Hepatocyte (in vitro differentiated cells): ENCODE results near the gene IGFBPL1. TPM values are rescaled to one million over a fixed set of nuclear protein-coding genes. Genes with fewer than 3 reads are reported as not detected.
"Not testable (repeated sequence)": the region's sequence is repeated elsewhere in the genome, so short reads cannot be mapped to it uniquely, and the experiment has no call there.

ENCODE experiments used
- DNase-seq: peaks from one replicate; pipeline ENCODE4 v3.0.0-alpha.2; 2016; ENCODE audit warnings: low spot score
- H2AFZ ChIP-seq: fragments of 200-600 bp; sonication (generic); 2 replicates; pipeline ENCODE4 v1.6.0; 2016; ENCODE audit warnings: antibody characterized with exemption, mild to moderate bottlenecking
- H3K27ac ChIP-seq: fragments of 200-600 bp; sonication (generic); 2 replicates; pipeline ENCODE4 v1.5.1; 2016; ENCODE audit warnings: mild to moderate bottlenecking
- H3K27me3 ChIP-seq: fragments of 200-600 bp; sonication (generic); 2 replicates; pipeline ENCODE4 v1.6.1; 2016
- H3K36me3 ChIP-seq: fragments of 200-600 bp; sonication (generic); replicated peaks from 2 replicates; pipeline ENCODE4 v1.5.1; 2016; ENCODE audit warnings: low read depth; ENCODE audit not compliant: insufficient read depth
- H3K4me1 ChIP-seq: fragments of 200-600 bp; sonication (generic); 2 replicates; pipeline ENCODE4 v1.5.1; 2016; ENCODE audit warnings: mild to moderate bottlenecking, moderate library complexity; ENCODE audit not compliant: insufficient read depth
- H3K4me2 ChIP-seq: fragments of 200-600 bp; sonication (generic); 2 replicates; pipeline ENCODE4 v1.6.0; 2016
- H3K4me3 ChIP-seq: fragments of 200-600 bp; sonication (generic); 2 replicates; pipeline ENCODE4 v1.5.1; 2016; ENCODE audit warnings: mild to moderate bottlenecking
- H3K79me2 ChIP-seq: fragments of 200-600 bp; sonication (generic); 2 replicates; pipeline ENCODE4 v1.6.0; 2017; ENCODE audit warnings: mild to moderate bottlenecking
- H3K9me2 ChIP-seq: fragments of 200-600 bp; sonication (generic); replicated peaks from 2 replicates; pipeline ENCODE4 v1.6.0; 2017; ENCODE audit warnings: mild to moderate bottlenecking; ENCODE audit not compliant: insufficient read depth
- H3K9me3 ChIP-seq: fragments of 200-600 bp; sonication (generic); 2 replicates; pipeline ENCODE4 v1.5.1; 2016; ENCODE audit warnings: low read depth, mild to moderate bottlenecking
- H4K20me1 ChIP-seq: fragments of 200-600 bp; sonication (generic); 2 replicates; pipeline ENCODE4 v1.6.0; 2016; ENCODE audit warnings: mild to moderate bottlenecking; ENCODE audit not compliant: insufficient read depth, poor library complexity, severe bottlenecking
- EZH2 ChIP-seq: fragments of 200-600 bp; sonication (generic); IDR thresholded peaks from 2 replicates; pipeline ENCODE4 v1.6.1; 2016; ENCODE audit warnings: antibody characterized with exemption, mild to moderate bottlenecking, borderline replicate concordance
- EZH2phosphoT487 ChIP-seq: fragments of 200-600 bp; sonication (generic); IDR thresholded peaks from one replicate; pipeline ENCODE4 v1.6.1; 2018; ENCODE audit warnings: antibody characterized with exemption, mild to moderate bottlenecking, low read depth, moderate library complexity; ENCODE audit not compliant: unreplicated experiment, severe bottlenecking
- WGBS: methylation state at CpG from one replicate; pipeline ENCODE4 v1.1.6; 2016; ENCODE audit warnings: low lambda C conversion rate; ENCODE audit errors: missing lambda C conversion rate; 5-methylcytosine and 5-hydroxymethylcytosine counted together
- polyA plus RNA-seq: library from polyadenylated mRNA; unstranded; fragments of >200 nt; fragmentation: Nextera tagmentation; extraction: Ambion mirVana; gene quantifications from 2 replicates; pipeline ENCODE4 v1.2.1, GENCODE V29; 2016
- total RNA-seq: library from RNA; depleted of rRNA; stranded (reverse); fragments of >200 nt; gene quantifications from 2 replicates; pipeline ENCODE4 v1.2.3, GENCODE V29; 2014
- TF ChIP-seq, protein P1 (sequence below): fragments of 200-600 bp; sonication (generic); IDR thresholded peaks from 2 replicates; pipeline ENCODE4 v1.5.1; 2016; ENCODE audit warnings: antibody characterized with exemption, mild to moderate bottlenecking; ENCODE audit not compliant: poor library complexity

The IGFBPL1 gene
- total and polyA plus RNA-seq, 2 experiments from 2014 or later: 2.5 to 9.8 TPM

DNA sequence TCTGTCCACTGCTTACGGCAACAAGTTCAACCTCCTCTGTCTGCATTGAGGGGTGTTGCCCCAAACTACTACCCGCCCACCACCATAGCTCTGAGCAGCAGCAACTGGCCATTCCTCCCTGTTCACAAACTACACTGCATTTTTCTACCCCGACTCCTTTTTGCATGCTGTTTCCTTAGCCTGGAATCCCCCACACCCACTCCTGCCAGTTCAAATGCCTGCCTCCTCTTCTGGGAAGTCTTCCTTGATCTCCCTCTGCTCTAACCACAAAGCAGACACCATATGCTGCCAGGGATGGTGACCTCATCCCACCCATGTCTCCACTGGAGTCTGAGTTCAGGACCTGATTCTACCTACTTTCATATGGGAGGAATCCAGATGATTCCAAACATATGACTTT lies 18.5 kb downstream of the IGFBPL1 start:
- Histone ChIP-seq H3K4me1 (no peaks in the 10 kb centered on the region), H4K20me1 (no peaks in the 10 kb centered on the region), H2AFZ (no peak overlapping the region), H3K79me2 (no peaks in the 10 kb centered on the region), H3K9me2 (no peaks in the 10 kb centered on the region), H3K9me3 (no peaks in the 10 kb centered on the region), H3K4me3 (no peak overlapping the region), H3K36me3 (no peaks in the 10 kb centered on the region), H3K27me3 (peaks cover 24% of the 10 kb centered on the region), H3K4me2 (no peak overlapping the region), H3K27ac (no peak overlapping the region)
- TF ChIP-seq EZH2phosphoT487 (no peak), EZH2 (no peak)
- TF ChIP-seq, protein P1, sequence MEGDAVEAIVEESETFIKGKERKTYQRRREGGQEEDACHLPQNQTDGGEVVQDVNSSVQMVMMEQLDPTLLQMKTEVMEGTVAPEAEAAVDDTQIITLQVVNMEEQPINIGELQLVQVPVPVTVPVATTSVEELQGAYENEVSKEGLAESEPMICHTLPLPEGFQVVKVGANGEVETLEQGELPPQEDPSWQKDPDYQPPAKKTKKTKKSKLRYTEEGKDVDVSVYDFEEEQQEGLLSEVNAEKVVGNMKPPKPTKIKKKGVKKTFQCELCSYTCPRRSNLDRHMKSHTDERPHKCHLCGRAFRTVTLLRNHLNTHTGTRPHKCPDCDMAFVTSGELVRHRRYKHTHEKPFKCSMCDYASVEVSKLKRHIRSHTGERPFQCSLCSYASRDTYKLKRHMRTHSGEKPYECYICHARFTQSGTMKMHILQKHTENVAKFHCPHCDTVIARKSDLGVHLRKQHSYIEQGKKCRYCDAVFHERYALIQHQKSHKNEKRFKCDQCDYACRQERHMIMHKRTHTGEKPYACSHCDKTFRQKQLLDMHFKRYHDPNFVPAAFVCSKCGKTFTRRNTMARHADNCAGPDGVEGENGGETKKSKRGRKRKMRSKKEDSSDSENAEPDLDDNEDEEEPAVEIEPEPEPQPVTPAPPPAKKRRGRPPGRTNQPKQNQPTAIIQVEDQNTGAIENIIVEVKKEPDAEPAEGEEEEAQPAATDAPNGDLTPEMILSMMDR: no peak
- DNase-seq: no peak
- WGBS: 61% methylated on average over 3 of the region's 3 CpGs

DNA sequence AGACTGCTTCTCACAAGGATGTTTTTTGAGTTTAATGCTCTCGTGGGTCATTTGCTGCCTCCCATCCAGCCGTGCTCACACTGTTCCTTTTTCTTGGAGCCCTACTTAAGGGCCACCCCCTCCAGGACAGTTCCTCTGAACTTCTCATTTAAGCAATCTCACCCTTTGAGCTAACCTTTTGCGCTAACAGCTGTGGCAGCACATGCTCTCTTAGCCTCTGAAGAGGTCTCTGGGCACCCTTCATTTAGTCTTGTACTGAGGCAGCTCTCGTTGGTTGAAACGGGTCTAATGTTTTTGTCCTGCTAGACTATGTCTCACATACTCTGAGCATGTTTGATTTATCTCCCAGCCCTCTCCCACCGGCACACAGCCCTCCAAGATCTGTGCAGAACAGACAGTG lies 19.9 kb downstream of the IGFBPL1 start:
- no peaks in the 10 kb centered on the region for H3K4me1 ChIP-seq
- H3K27me3 ChIP-seq: peaks cover 24% of the 10 kb centered on the region
- H2AFZ ChIP-seq: no peak overlapping the region
- TF ChIP-seq, protein P1: no peak
- TF ChIP-seq EZH2: no peak
- no peak for TF ChIP-seq EZH2phosphoT487
- no peak overlapping the region for H3K27ac ChIP-seq
- no peaks in the 10 kb centered on the region for H3K9me2 ChIP-seq
- H3K79me2 ChIP-seq: no peaks in the 10 kb centered on the region
- no peak overlapping the region for H3K4me2 ChIP-seq
- DNase-seq: no peak
- no peaks in the 10 kb centered on the region for H4K20me1 ChIP-seq
- 86% methylated on average over 6 of the region's 6 CpGs for WGBS
- H3K36me3 ChIP-seq: no peaks in the 10 kb centered on the region
- no peaks in the 10 kb centered on the region for H3K9me3 ChIP-seq
- no peak overlapping the region for H3K4me3 ChIP-seq

DNA sequence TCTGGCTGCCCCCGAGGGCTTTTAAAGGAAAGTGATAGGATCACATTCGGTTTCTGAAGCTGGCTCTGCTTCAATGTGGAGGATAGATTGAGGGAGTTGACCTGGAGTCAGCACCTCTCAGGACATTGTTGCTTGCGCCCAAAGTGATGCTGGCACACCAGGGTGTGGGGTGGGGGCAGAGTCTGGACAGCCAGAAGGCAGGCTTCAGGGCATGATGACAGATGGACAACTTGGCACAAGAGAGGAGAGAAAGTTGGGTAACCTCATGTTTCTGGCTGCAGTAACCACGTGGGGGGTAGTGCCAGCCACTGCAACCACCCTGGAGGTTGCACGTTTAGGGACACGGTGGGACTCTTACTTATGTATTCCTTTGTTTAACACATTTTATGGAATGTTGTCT lies 22.3 kb downstream of the IGFBPL1 start:
- no peak for DNase-seq
- Histone ChIP-seq H4K20me1 (no peaks in the 10 kb centered on the region), H3K9me2 (no peaks in the 10 kb centered on the region), H3K27ac (no peak overlapping the region), H3K4me2 (no peak overlapping the region), H3K4me3 (no peak overlapping the region), H3K4me1 (no peaks in the 10 kb centered on the region), H3K79me2 (no peaks in the 10 kb centered on the region), H3K9me3 (no peaks in the 10 kb centered on the region), H3K27me3 (peaks cover 24% of the 10 kb centered on the region), H2AFZ (no peak overlapping the region), H3K36me3 (no peaks in the 10 kb centered on the region)
- TF ChIP-seq, protein P1: no peak
- TF ChIP-seq EZH2phosphoT487 (no peak), EZH2 (no peak)
- WGBS: 86% methylated on average over 6 of the region's 6 CpGs

DNA sequence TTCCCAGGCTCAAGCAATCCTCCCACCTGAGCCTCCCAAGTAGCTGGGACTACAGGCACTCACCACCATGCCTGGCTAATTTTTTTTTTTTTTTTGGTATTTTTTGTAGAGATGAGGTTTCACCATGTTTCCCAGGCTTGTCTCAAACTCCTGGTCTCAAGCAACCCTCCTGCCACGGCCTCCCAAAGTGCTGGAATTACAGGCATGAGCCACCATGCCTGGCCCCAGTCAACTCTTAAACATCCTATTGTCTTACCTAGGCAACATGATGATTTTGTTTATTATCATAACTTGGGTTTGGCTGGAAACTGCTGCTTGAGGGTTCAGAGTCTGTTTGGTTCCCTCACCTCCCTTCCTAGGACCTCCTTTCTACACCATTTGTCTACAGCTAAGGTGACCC lies 25.1 kb downstream of the IGFBPL1 start:
- H3K27ac ChIP-seq, H3K4me2 ChIP-seq, H4K20me1 ChIP-seq, H3K79me2 ChIP-seq, H3K9me3 ChIP-seq, H3K9me2 ChIP-seq, H3K27me3 ChIP-seq, H3K36me3 ChIP-seq, H3K4me3 ChIP-seq, DNase-seq, H2AFZ ChIP-seq, H3K4me1 ChIP-seq: not testable (repeated sequence)
- WGBS: 100% methylated on average over 1 of the region's 1 CpG
